KMS-11 (cell line): Measurements from ENCODE around the gene ETHE1.
"Not testable (repeated sequence)": the region's sequence is repeated elsewhere in the genome, so short reads cannot be mapped to it uniquely, and the experiment has no call there.

Experiments used
- H2AFZ ChIP-seq: fragments of 200-600 bp; sonication (generic); 2 replicates; pipeline ENCODE4 v1.6.1; 2016; ENCODE audit warnings: antibody characterized with exemption, mixed run types, low read depth
- H3K27ac ChIP-seq: fragments of 200-600 bp; sonication (generic); 2 replicates; pipeline ENCODE4 v1.6.1; 2016; ENCODE audit warnings: mild to moderate bottlenecking, mixed run types
- H3K27me3 ChIP-seq: fragments of 200-600 bp; sonication (generic); 2 replicates; pipeline ENCODE4 v1.6.1; 2017; ENCODE audit warnings: mild to moderate bottlenecking, low read depth, mixed run types, moderate library complexity; ENCODE audit not compliant: insufficient read depth
- H3K36me3 ChIP-seq: fragments of 200-600 bp; sonication (generic); 2 replicates; pipeline ENCODE4 v1.6.1; 2017; ENCODE audit warnings: mild to moderate bottlenecking, mixed run types; ENCODE audit not compliant: insufficient read depth
- H3K4me1 ChIP-seq: fragments of 200-600 bp; sonication (generic); 2 replicates; pipeline ENCODE4 v1.6.1; 2016; ENCODE audit warnings: mild to moderate bottlenecking, low read depth, mixed run types; ENCODE audit not compliant: poor library complexity, severe bottlenecking
- H3K4me2 ChIP-seq: fragments of 200-600 bp; sonication (generic); 2 replicates; pipeline ENCODE4 v1.7.0; 2016; ENCODE audit warnings: mild to moderate bottlenecking, mixed run types
- H3K4me3 ChIP-seq: fragments of 200-600 bp; sonication (generic); IDR thresholded peaks from 2 replicates; pipeline ENCODE4 v1.6.1; 2017; ENCODE audit warnings: low read depth, low read length, mixed read lengths; ENCODE audit not compliant: insufficient read depth
- H3K79me2 ChIP-seq: fragments of 200-600 bp; sonication (generic); 2 replicates; pipeline ENCODE4 v1.6.1; 2016; ENCODE audit warnings: low read depth, mixed run types; ENCODE audit not compliant: insufficient read depth
- H3K9ac ChIP-seq: fragments of 200-600 bp; sonication (generic); 2 replicates; pipeline ENCODE4 v1.6.1; 2016; ENCODE audit warnings: mild to moderate bottlenecking, mixed run types
- H4K20me1 ChIP-seq: fragments of 200-600 bp; sonication (generic); 2 replicates; pipeline ENCODE4 v1.6.1; 2016; ENCODE audit warnings: mild to moderate bottlenecking, mixed run types; ENCODE audit not compliant: insufficient read depth
- CTCF ChIP-seq: fragments of 200-600 bp; sonication (generic); conservative IDR thresholded peaks from 2 replicates; pipeline ENCODE4 v1.6.1; 2017; ENCODE audit warnings: low read depth, mild to moderate bottlenecking, antibody characterized with exemption, low read length, moderate library complexity, mixed read lengths

ETHE1 gene

GRCh38 chr19:43548706-43549105, 21.7 kb upstream of the ETHE1 start:
- Histone ChIP-seq H4K20me1 (no peaks in the 10 kb centered on the region), H3K27ac (no peak overlapping the region), H3K4me2 (no peak overlapping the region), H3K27me3 (no peaks in the 10 kb centered on the region), H3K79me2 (no peaks in the 10 kb centered on the region), H3K4me3 (no peak overlapping the region), H3K4me1 (no peaks in the 10 kb centered on the region), H3K36me3 (no peaks in the 10 kb centered on the region; the same call in 1 of the 2 replicates), H3K9ac (no peak overlapping the region), H2AFZ (no peak overlapping the region)
- no peak for TF ChIP-seq CTCF

GRCh38 chr19:43547926-43548325, 20.9 kb upstream of the ETHE1 start:
- not testable (repeated sequence) for H3K36me3 ChIP-seq, H3K4me2 ChIP-seq, H3K4me1 ChIP-seq, H3K79me2 ChIP-seq, H3K27me3 ChIP-seq, H3K4me3 ChIP-seq, H3K27ac ChIP-seq, H2AFZ ChIP-seq, H3K9ac ChIP-seq, H4K20me1 ChIP-seq

GRCh38 chr19:43546581-43546980, 19.6 kb upstream of the ETHE1 start:
- Histone ChIP-seq H3K27ac (no peak overlapping the region), H3K36me3 (no peaks in the 10 kb centered on the region; the same call in 1 of the 2 replicates), H2AFZ (no peak overlapping the region), H3K4me2 (no peak overlapping the region), H3K4me1 (no peaks in the 10 kb centered on the region), H4K20me1 (no peaks in the 10 kb centered on the region), H3K79me2 (no peaks in the 10 kb centered on the region), H3K4me3 (no peak overlapping the region), H3K9ac (no peak overlapping the region), H3K27me3 (no peaks in the 10 kb centered on the region)
- TF ChIP-seq CTCF: no peak

- no peak for TF ChIP-seq CTCF
- H3K4me1 ChIP-seq: no peaks in the 10 kb centered on the region
Observed at GRCh38 chr19:43545981-43546380, 19.0 kb upstream of the ETHE1 start.

GRCh38 chr19:43545276-43545675, 18.3 kb upstream of the ETHE1 start:
- Histone ChIP-seq H3K27ac (no peak overlapping the region), H3K4me1 (no peaks in the 10 kb centered on the region), H2AFZ (no peak overlapping the region), H4K20me1 (no peaks in the 10 kb centered on the region), H3K9ac (no peak overlapping the region), H3K4me2 (no peak overlapping the region), H3K4me3 (no peak overlapping the region), H3K79me2 (no peaks in the 10 kb centered on the region), H3K27me3 (no peaks in the 10 kb centered on the region), H3K36me3 (no peaks in the 10 kb centered on the region)
- no peak for TF ChIP-seq CTCF

More at GRCh38 chr19:43545981-43546380, 19.0 kb upstream of the ETHE1 start:
- Histone ChIP-seq H3K9ac (no peak overlapping the region), H2AFZ (no peak overlapping the region), H3K27me3 (no peaks in the 10 kb centered on the region), H3K36me3 (no peaks in the 10 kb centered on the region), H4K20me1 (no peaks in the 10 kb centered on the region), H3K79me2 (no peaks in the 10 kb centered on the region), H3K4me3 (no peak overlapping the region), H3K4me2 (no peak overlapping the region), H3K27ac (no peak overlapping the region)
